ENCODE data around the gene EPHB3.

The EPHB3 gene

DNA sequence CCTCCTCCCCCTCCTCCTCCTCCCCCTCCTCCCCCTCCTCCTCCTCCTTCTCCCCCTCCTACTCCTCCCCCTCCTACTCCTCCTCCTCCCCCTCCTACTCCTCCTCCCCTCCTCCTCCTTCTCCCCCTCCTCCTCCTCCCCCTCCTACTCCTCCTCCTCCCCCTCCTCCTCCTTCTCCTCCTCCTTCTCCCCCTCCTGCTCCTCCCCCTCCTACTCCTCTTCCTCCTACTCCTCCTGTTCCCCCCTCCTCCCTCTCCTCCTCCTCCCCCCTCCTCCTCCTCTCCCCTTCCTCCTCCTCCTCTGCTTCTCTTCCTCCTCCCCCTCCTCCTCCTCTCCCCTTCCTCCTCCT is 17.1 kb upstream of the EPHB3 start:
- no peak overlapping the region for H3K27ac ChIP-seq
- TF ChIP-seq, protein P1, sequence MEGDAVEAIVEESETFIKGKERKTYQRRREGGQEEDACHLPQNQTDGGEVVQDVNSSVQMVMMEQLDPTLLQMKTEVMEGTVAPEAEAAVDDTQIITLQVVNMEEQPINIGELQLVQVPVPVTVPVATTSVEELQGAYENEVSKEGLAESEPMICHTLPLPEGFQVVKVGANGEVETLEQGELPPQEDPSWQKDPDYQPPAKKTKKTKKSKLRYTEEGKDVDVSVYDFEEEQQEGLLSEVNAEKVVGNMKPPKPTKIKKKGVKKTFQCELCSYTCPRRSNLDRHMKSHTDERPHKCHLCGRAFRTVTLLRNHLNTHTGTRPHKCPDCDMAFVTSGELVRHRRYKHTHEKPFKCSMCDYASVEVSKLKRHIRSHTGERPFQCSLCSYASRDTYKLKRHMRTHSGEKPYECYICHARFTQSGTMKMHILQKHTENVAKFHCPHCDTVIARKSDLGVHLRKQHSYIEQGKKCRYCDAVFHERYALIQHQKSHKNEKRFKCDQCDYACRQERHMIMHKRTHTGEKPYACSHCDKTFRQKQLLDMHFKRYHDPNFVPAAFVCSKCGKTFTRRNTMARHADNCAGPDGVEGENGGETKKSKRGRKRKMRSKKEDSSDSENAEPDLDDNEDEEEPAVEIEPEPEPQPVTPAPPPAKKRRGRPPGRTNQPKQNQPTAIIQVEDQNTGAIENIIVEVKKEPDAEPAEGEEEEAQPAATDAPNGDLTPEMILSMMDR (IDR thresholded peaks at IDR 0.05), result no peak
- DNase-seq (ENCODE audit: low spot score), result no peak
- H3K4me3 ChIP-seq, result no peak overlapping the region

DNA sequence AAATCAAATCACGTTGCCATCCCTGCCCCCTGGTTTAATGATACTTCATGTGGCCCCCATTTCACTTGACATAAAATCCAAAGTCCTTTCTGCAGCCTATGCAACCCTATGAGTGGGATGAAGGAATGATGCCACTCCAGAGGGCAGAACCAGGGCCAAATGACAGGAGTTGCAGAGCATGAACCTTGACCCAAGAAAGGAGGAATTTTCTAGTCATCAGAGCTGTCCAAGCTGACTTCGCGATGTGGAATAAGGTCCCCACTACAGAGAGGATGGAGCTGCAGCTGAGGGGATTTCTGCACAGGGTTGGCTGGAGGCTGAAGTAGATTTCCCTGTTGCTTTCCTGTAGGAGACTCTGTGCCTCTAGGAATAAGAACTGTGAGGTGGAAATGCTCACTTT is 15.8 kb upstream of the EPHB3 start:
- Histone ChIP-seq H3K4me3 (no peak overlapping the region), H3K27ac (no peak overlapping the region)
- peak; percentile 55 for DNase-seq (ENCODE audit: low spot score)
- TF ChIP-seq, protein P1 (IDR thresholded peaks at IDR 0.05), result no peak

DNA sequence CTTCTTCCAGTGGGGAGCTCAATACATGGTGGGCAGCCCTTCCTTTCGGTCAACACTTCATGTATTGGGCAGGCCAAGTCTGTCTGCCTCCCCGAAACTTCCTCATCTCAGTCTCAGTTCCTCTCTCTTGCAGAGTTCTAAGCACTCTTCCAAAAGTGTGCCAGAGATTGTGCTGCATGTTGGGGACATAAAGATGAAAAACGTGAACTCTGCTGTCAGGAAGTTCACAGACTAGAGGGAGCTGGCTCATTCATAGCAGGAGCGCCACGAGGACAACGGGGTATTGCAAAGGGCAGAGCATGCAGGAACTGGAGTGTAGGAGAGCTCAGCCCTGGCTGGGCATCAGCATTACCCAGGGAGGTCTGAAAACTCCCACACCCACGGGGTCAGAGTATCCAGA is 15.3 kb upstream of the EPHB3 start:
- DNase-seq (ENCODE audit: low spot score), result peak; percentile 46
- no peak overlapping the region for H3K27ac ChIP-seq
- no peak overlapping the region for H3K4me3 ChIP-seq
- TF ChIP-seq, protein P1 (IDR thresholded peaks at IDR 0.05), result no peak

DNA sequence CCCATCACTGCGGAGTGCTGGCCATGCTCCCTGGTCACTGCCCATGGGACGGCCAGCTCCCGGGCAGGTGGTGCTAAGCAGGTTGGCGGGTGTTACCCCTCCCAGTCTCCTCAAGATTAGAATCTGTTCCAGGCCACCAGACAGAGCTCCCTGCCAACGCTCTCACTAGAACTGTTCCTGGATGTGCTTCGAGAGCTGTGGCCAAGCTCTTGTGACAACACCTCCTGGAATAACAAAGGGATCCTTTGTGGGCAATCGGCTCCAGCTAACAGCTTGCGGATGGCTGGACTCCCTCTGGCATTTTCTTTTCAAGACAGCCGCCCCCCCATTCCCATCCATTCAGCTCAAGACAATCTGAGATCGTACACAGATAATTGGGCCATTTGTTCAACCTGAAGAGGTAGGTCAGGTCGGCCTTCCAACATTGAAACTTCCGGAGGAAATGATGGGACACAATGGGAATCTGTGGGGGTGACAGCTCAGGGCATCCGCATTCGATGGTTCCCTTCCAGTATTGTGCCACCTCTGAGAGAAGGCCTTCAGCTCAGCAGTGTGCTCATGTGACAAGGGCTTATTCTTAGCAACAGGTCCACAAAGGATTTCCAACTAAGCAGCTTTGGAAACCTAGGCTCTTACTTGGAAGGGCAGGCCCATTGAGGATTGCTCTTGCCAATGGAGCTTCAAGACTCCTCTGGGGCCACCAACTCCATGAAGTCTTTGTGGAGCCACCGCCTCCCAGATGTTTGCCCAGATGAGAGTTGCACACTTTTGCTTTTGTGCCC is 11.6 kb upstream of the EPHB3 start:
- no peak overlapping the region for H3K27ac ChIP-seq
- DNase-seq (ENCODE audit: low spot score), result no peak
- TF ChIP-seq, protein P1 (IDR thresholded peaks at IDR 0.05), result no peak

DNA sequence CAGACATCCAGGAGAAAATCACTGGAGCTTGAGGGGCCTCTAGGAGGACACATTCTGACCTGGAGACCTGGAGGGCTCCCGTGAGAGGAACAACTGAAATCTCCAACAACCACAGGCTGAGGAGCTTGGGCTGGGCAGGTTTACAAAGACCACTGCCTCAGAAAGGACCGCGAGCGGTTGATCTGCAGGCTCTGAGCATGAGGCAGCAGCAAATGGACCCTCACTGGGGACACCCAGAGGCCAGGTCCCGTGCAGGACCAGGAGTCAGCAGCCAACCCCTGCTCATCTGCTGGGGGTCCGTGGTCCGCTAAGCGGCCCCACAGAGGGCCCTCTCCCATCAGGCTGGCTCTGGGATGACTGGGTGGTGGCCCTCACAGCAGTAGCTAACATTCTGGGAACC is 10.5 kb upstream of the EPHB3 start:
- DNase-seq (ENCODE audit: low spot score), result no peak
- TF ChIP-seq, protein P1 (IDR thresholded peaks at IDR 0.05), result no peak
- Histone ChIP-seq H3K4me3 (no peak overlapping the region), H3K27ac (no peak overlapping the region)

More for the DNA sequence above, 11.6 kb upstream of the EPHB3 start:
- H3K4me3 ChIP-seq, result no peak overlapping the region

DNA sequence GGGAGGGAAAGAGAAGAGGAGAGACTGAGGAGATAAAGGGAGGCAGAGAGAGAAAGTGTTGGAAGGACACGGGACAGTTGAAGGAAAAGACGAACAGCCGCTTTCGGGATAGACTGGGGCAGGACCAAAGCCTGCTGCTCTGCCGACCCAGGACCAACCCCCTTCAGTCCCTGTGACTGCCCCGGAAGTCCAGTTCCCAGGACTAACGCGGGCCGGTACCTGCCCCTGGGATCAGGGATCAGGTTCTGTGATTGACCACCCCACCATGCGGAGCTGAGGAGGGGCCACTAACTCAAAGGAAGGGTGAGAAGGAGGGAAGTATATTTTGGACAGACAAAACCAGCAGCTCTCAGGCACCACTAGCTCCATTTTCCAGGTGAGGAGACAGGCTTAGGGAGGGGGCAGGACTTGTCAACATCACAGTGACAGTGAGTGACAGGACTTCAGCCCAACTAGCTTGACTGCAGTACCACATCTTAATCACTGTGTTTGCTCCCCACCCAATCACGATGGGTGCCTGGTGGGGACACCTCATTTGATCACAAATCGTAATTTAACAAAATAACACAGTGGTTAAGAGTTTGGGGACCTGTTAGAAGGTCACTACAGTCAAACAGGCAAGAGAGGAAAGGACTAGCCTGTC is 9.8 kb upstream of the EPHB3 start:
- TF ChIP-seq, protein P1 (IDR thresholded peaks at IDR 0.05), result no peak
- Histone ChIP-seq H3K27ac (no peak overlapping the region), H3K4me3 (no peak overlapping the region)
- DNase-seq (ENCODE audit: low spot score), result no peak

DNA sequence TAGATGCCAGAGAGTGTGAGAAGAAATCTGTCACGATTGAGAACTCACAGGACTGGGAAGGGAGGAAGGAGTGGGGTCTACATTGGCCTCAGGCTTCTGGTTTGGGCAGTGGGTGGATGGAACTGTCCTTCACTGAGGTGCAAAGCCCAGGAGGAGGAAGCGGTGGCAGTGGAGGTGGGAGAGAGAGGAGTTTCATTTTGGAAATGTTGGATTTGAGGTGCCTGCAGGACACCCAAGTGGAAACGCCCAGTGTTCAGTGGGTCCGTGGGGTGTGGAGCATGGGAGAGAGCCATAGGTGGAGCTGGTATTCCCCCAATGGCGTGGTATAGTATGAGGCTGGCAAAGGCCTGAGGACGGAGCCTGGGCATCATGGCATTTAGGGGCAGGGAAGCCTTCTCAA is 9.3 kb upstream of the EPHB3 start:
- Histone ChIP-seq H3K4me3 (no peak overlapping the region), H3K27ac (no peak overlapping the region)
- no peak for DNase-seq (ENCODE audit: low spot score)
- TF ChIP-seq, protein P1 (IDR thresholded peaks at IDR 0.05), result no peak

Data from coronary artery (tissue), 2 donors.